Measurements from ENCODE around the gene C19orf67.

DNA sequence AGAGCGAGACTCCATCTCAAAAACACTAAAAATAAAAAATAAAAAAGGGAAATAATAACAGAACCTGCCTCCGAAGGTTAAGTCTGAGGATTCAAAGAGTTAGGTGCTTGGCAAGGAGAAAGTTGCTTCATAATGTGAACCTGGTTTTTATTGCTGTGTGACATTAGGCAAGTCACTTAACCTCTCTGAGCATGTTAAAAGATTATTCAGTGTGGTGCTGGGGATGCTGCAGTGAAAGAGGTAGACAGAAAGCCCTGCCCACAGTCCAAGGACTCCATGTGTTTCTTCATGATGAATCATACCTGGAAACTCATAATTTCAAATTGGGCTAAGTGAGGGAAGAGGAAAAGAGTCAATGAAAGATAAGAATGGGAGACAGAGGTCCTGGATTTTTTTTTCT, 51.6 kb downstream of the C19orf67 start:
- TF ChIP-seq, protein P1, sequence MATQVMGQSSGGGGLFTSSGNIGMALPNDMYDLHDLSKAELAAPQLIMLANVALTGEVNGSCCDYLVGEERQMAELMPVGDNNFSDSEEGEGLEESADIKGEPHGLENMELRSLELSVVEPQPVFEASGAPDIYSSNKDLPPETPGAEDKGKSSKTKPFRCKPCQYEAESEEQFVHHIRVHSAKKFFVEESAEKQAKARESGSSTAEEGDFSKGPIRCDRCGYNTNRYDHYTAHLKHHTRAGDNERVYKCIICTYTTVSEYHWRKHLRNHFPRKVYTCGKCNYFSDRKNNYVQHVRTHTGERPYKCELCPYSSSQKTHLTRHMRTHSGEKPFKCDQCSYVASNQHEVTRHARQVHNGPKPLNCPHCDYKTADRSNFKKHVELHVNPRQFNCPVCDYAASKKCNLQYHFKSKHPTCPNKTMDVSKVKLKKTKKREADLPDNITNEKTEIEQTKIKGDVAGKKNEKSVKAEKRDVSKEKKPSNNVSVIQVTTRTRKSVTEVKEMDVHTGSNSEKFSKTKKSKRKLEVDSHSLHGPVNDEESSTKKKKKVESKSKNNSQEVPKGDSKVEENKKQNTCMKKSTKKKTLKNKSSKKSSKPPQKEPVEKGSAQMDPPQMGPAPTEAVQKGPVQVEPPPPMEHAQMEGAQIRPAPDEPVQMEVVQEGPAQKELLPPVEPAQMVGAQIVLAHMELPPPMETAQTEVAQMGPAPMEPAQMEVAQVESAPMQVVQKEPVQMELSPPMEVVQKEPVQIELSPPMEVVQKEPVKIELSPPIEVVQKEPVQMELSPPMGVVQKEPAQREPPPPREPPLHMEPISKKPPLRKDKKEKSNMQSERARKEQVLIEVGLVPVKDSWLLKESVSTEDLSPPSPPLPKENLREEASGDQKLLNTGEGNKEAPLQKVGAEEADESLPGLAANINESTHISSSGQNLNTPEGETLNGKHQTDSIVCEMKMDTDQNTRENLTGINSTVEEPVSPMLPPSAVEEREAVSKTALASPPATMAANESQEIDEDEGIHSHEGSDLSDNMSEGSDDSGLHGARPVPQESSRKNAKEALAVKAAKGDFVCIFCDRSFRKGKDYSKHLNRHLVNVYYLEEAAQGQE (tag by site-specific recombination; IDR thresholded peaks at IDR 0.05): no peak
- TF ChIP-seq HOXA7 (CRISPR knock-in tag; IDR thresholded peaks at IDR 0.05; ENCODE audit: borderline replicate concordance): no peak
- TF ChIP-seq ZBTB44 (tag by site-specific recombination; IDR thresholded peaks at IDR 0.05): no peak
- TF ChIP-seq ZEB2 (tag by site-specific recombination; IDR thresholded peaks at IDR 0.05): no peak
- TF ChIP-seq, protein P2, sequence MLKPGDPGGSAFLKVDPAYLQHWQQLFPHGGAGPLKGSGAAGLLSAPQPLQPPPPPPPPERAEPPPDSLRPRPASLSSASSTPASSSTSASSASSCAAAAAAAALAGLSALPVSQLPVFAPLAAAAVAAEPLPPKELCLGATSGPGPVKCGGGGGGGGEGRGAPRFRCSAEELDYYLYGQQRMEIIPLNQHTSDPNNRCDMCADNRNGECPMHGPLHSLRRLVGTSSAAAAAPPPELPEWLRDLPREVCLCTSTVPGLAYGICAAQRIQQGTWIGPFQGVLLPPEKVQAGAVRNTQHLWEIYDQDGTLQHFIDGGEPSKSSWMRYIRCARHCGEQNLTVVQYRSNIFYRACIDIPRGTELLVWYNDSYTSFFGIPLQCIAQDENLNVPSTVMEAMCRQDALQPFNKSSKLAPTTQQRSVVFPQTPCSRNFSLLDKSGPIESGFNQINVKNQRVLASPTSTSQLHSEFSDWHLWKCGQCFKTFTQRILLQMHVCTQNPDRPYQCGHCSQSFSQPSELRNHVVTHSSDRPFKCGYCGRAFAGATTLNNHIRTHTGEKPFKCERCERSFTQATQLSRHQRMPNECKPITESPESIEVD (tag by site-specific recombination; IDR thresholded peaks at IDR 0.05): no peak
